Lower leg skin (tissue), 3 donors: Measurements from ENCODE around the gene GJB2.

Experiments used
- CTCF ChIP-seq, 3 donors: fragments of 450-650 bp; IDR thresholded peaks; one replicate each; pipeline ENCODE4 v1.5.1; 2016; ENCODE audit warnings: antibody characterized with exemption in 3 of 3, mild to moderate bottlenecking in 3 of 3, moderate library complexity in 2 of 3
- POLR2A ChIP-seq, 2 donors: fragments of 450-650 bp; IDR thresholded peaks; one replicate each; pipeline ENCODE4 v1.6.1; 2016 to 2017; ENCODE audit warnings: antibody characterized with exemption in 2 of 2, mild to moderate bottlenecking in 1 of 2, moderate library complexity in 1 of 2

- no peak for TF ChIP-seq CTCF (IDR thresholded peaks at IDR 0.05)
- TF ChIP-seq POLR2A (IDR thresholded peaks at IDR 0.05), result no peak
Observed at GRCh38 chr13:20191311-20192157, 1.2 kb downstream of the GJB2 start.
